Osteoblast (primary cell): Measurements from ENCODE around the gene MYO1F. TPM values are rescaled to one million over a fixed set of nuclear protein-coding genes. Genes with fewer than 3 reads are reported as not detected.

Source experiments
- DNase-seq: peaks from one replicate; pipeline ENCODE4 v3.0.0; 2011; ENCODE audit warnings: low spot score, mixed read lengths; ENCODE audit not compliant: insufficient read length; ENCODE audit errors: missing footprints
- H2AFZ ChIP-seq: 2 replicates; pipeline ENCODE4 v1.6.0; 2011; ENCODE audit warnings: mild to moderate bottlenecking, low read length
- H3K27ac ChIP-seq: 2 replicates; pipeline ENCODE4 v1.5.1; 2011; ENCODE audit warnings: mild to moderate bottlenecking, low read depth, low read length, moderate library complexity
- H3K27me3 ChIP-seq: 2 replicates; pipeline ENCODE4 v1.6.0; 2012; ENCODE audit warnings: mild to moderate bottlenecking, control low read depth, inconsistent platforms, low read length, moderate library complexity; ENCODE audit not compliant: insufficient read depth
- H3K36me3 ChIP-seq: 2 replicates; pipeline ENCODE4 v1.5.1; 2011; ENCODE audit warnings: mild to moderate bottlenecking, low read length, control low read depth, moderate library complexity; ENCODE audit not compliant: insufficient read depth
- H3K4me1 ChIP-seq: 2 replicates; pipeline ENCODE4 v1.5.1; 2011; ENCODE audit warnings: mild to moderate bottlenecking, low read length, control low read depth, moderate library complexity; ENCODE audit not compliant: insufficient read depth
- H3K4me2 ChIP-seq: 2 replicates; pipeline ENCODE4 v1.6.0; 2011; ENCODE audit warnings: mild to moderate bottlenecking, low read length; ENCODE audit not compliant: insufficient read depth
- H3K4me3 ChIP-seq: fragments of 200-600 bp; sonication (generic); 3 replicates; pipeline ENCODE4 v1.5.1; 2012; ENCODE audit warnings: mild to moderate bottlenecking, low read length, inconsistent platforms; ENCODE audit not compliant: insufficient read depth
- H3K79me2 ChIP-seq: 2 replicates; pipeline ENCODE4 v1.6.0; 2012; ENCODE audit warnings: mild to moderate bottlenecking, low read length, control low read depth, inconsistent platforms; ENCODE audit not compliant: insufficient read depth
- H3K9me3 ChIP-seq: 2 replicates; pipeline ENCODE4 v1.5.1; 2011; ENCODE audit warnings: low read depth, low read length, control low read depth
- H4K20me1 ChIP-seq: 2 replicates; pipeline ENCODE4 v1.6.0; 2012; ENCODE audit warnings: mild to moderate bottlenecking, low read length, control low read depth; ENCODE audit not compliant: insufficient read depth
- total RNA-seq: library from RNA; depleted of rRNA; stranded (reverse); fragments of >200 nt; gene quantifications from 2 replicates; pipeline ENCODE4 v1.2.3, GENCODE V29; 2012
- TF ChIP-seq, protein P1 (sequence below): IDR thresholded peaks from 2 replicates; pipeline ENCODE4 v1.5.1; 2011; ENCODE audit warnings: mild to moderate bottlenecking, low read depth, low read length, moderate library complexity; ENCODE audit errors: extremely low read depth

The MYO1F gene
- total RNA-seq, 1 donor: 0.72 TPM

GRCh38 chr19:8501516-8501915, 75.7 kb downstream of the MYO1F start:
- Histone ChIP-seq H3K4me3 (no peak overlapping the region), H3K4me2 (no peak overlapping the region), H2AFZ (no peak overlapping the region), H3K79me2 (no peaks in the 10 kb centered on the region), H3K27ac (no peak overlapping the region), H4K20me1 (no peaks in the 10 kb centered on the region), H3K36me3 (no peaks in the 10 kb centered on the region), H3K9me3 (no peaks in the 10 kb centered on the region), H3K4me1 (peaks cover 8% of the 10 kb centered on the region), H3K27me3 (no peaks in the 10 kb centered on the region)
- TF ChIP-seq, protein P1, sequence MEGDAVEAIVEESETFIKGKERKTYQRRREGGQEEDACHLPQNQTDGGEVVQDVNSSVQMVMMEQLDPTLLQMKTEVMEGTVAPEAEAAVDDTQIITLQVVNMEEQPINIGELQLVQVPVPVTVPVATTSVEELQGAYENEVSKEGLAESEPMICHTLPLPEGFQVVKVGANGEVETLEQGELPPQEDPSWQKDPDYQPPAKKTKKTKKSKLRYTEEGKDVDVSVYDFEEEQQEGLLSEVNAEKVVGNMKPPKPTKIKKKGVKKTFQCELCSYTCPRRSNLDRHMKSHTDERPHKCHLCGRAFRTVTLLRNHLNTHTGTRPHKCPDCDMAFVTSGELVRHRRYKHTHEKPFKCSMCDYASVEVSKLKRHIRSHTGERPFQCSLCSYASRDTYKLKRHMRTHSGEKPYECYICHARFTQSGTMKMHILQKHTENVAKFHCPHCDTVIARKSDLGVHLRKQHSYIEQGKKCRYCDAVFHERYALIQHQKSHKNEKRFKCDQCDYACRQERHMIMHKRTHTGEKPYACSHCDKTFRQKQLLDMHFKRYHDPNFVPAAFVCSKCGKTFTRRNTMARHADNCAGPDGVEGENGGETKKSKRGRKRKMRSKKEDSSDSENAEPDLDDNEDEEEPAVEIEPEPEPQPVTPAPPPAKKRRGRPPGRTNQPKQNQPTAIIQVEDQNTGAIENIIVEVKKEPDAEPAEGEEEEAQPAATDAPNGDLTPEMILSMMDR: no peak
- DNase-seq: peak; percentile 50

DNA sequence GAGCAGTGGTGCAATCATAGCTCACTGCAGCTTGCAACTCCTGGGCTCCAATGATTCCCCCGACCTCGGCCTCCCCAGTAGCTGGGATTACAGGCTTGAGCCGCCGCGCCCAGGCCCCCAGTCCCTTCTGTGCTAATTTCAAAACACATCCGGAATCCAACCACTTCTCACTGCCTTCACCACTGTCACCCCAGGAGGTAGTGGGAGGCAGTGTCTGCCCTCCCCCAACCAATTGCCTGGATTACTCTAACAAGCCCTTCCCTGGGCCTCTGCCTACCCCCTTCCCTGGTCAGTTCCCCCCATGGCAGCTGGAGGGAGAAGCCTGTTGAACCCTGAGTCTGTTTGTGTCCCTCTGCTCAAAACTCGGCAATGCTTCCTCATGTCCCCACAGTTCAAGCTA, 77.1 kb downstream of the MYO1F start:
- H3K9me3 ChIP-seq: no peaks in the 10 kb centered on the region
- TF ChIP-seq, protein P1: no peak
- no peaks in the 10 kb centered on the region for H3K27me3 ChIP-seq
- H3K36me3 ChIP-seq: no peaks in the 10 kb centered on the region
- no peaks in the 10 kb centered on the region for H4K20me1 ChIP-seq
- H2AFZ ChIP-seq: no peak overlapping the region
- no peak overlapping the region for H3K4me2 ChIP-seq
- no peaks in the 10 kb centered on the region for H3K79me2 ChIP-seq
- no peak overlapping the region for H3K27ac ChIP-seq
- H3K4me3 ChIP-seq: no peak overlapping the region
- peak; percentile 43 for DNase-seq
- no peaks in the 10 kb centered on the region for H3K4me1 ChIP-seq

DNA sequence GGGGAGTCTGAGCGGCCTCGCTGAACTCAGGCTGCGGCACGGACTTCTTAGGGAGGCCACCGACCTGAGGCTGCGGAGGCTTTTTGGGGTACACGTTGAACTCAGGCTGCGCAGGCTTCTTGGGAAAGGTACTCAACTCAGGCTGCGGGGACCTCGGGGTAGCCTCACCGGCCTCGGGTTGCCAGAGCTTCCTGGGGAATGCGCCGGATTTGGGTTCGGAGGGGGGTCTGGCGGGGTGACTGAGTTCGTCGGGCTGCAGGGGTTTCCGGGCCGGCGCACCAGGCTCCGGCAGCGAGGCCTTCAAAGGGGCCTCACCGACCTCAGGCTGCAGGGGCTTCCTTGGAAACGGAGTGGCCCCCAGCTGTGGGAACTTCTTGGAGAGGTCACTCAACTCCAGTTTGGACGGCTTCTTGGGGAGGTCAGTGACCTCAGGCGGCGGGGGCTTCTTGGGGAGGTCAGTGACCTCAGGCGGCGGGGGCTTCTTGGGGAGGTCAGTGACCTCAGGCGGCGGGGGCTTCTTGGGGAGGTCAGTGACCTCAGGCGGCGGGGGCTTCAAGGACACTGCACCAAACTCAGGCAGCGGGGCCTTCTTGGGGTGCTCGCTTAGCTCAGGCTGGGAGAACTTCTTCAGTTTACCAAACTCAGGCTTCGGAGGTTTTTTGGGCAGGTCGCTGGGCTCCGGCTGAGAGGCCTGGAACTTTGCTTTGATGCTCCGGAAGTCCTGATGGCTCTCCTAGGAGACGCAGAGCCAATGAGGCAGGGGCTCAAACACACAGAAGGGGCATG, 78.0 kb downstream of the MYO1F start:
- no peaks in the 10 kb centered on the region for H3K4me1 ChIP-seq
- H3K9me3 ChIP-seq: no peaks in the 10 kb centered on the region
- no peaks in the 10 kb centered on the region for H3K79me2 ChIP-seq
- no peak overlapping the region for H3K4me2 ChIP-seq
- TF ChIP-seq, protein P1: no peak
- no peaks in the 10 kb centered on the region for H3K36me3 ChIP-seq
- H3K27ac ChIP-seq: no peak overlapping the region
- H2AFZ ChIP-seq: no peak overlapping the region
- H4K20me1 ChIP-seq: no peaks in the 10 kb centered on the region
- DNase-seq: peak; percentile 69
- H3K27me3 ChIP-seq: no peaks in the 10 kb centered on the region
- no peak overlapping the region for H3K4me3 ChIP-seq

GRCh38 chr19:8498295-8498694, 78.9 kb downstream of the MYO1F start:
- H3K9me3 ChIP-seq: no peaks in the 10 kb centered on the region
- H3K4me3 ChIP-seq: no peak overlapping the region

More at GRCh38 chr19:8498295-8498694, 78.9 kb downstream of the MYO1F start:
- peak; percentile 58 for DNase-seq
- no peak overlapping the region for H3K4me2 ChIP-seq
- TF ChIP-seq, protein P1: no peak
- no peaks in the 10 kb centered on the region for H3K27me3 ChIP-seq
- no peaks in the 10 kb centered on the region for H3K4me1 ChIP-seq
- H3K36me3 ChIP-seq: no peaks in the 10 kb centered on the region
- H4K20me1 ChIP-seq: no peaks in the 10 kb centered on the region
- no peak overlapping the region for H3K27ac ChIP-seq
- H2AFZ ChIP-seq: no peak overlapping the region
- H3K79me2 ChIP-seq: no peaks in the 10 kb centered on the region
